Activated T-helper 1 cell treated with Interleukin-2 at 50 U/mL for 16 hours (primary cell): ENCODE measurements around the gene APBA2.

Source experiments
- DNase-seq: peaks from one replicate; pipeline ENCODE4 v3.0.0-alpha.2; 2020; ENCODE audit warnings: low read depth

The APBA2 gene

GRCh38 chr15:28957606-28958498, 72.1 kb downstream of the APBA2 start:
- no peak for DNase-seq

GRCh38 chr15:28959326-28959725, 73.6 kb downstream of the APBA2 start:
- DNase-seq = no peak

- no peak for DNase-seq
Measured at GRCh38 chr15:28960979-28961378, 75.2 kb downstream of the APBA2 start.

GRCh38 chr15:28961391-28961790, 75.6 kb downstream of the APBA2 start:
- DNase-seq = no peak

- DNase-seq = no peak
Measured at GRCh38 chr15:28962851-28963710, 77.3 kb downstream of the APBA2 start.

GRCh38 chr15:28963711-28964081, 77.9 kb downstream of the APBA2 start:
- DNase-seq = no peak

GRCh38 chr15:28964098-28964497, 78.3 kb downstream of the APBA2 start:
- no peak for DNase-seq

GRCh38 chr15:28967066-28967465, 81.3 kb downstream of the APBA2 start:
- no peak for DNase-seq

- DNase-seq = no peak
Measured at GRCh38 chr15:28967990-28968389, 82.2 kb downstream of the APBA2 start.

GRCh38 chr15:28969511-28970085, 83.8 kb downstream of the APBA2 start:
- no peak for DNase-seq

GRCh38 chr15:28974142-28974541, 88.4 kb downstream of the APBA2 start:
- no peak for DNase-seq

GRCh38 chr15:28975766-28976179, 90.0 kb downstream of the APBA2 start:
- peak; percentile 47 for DNase-seq

- no peak for DNase-seq
Measured at GRCh38 chr15:28977377-28978010, 91.7 kb downstream of the APBA2 start.

GRCh38 chr15:28978011-28978378, 92.2 kb downstream of the APBA2 start:
- DNase-seq = no peak

GRCh38 chr15:28978661-28979060, 92.9 kb downstream of the APBA2 start:
- DNase-seq = no peak

GRCh38 chr15:28979208-28979841, 93.6 kb downstream of the APBA2 start:
- DNase-seq = no peak

- DNase-seq = no peak
Measured at GRCh38 chr15:28980709-28981350, 95.1 kb downstream of the APBA2 start.

- DNase-seq = no peak
Measured at GRCh38 chr15:28981351-28981720, 95.6 kb downstream of the APBA2 start.

GRCh38 chr15:28981921-28982320, 96.1 kb downstream of the APBA2 start:
- no peak for DNase-seq

GRCh38 chr15:28982886-28983285, 97.1 kb downstream of the APBA2 start:
- no peak for DNase-seq
